Endothelial cell of umbilical vein (primary cell): ENCODE data around the gene NPSR1. TPM values are rescaled to one million over a fixed set of nuclear protein-coding genes. Genes with fewer than 3 reads are reported as not detected.

ENCODE experiments used
- BruUV-seq: library from RNA; stranded (reverse); fragments of 400-500 nt; replicated peaks from 2 replicates; lab custom pipeline; 2021; lab: Mats Ljungman, UMichigan
- CTCF ChIA-PET: fragments of 300-600, 350-600 bp; sonication (Branson Sonifier 250); formaldehyde crosslinking; loops from one replicate; lab custom pipeline; 2021; ENCODE audit warnings: antibody characterized with exemption, inconsistent platforms; lab: Charles Lee
- POLR2A ChIA-PET: fragments of 300-600, 350-600 bp; sonication (Branson Sonifier 250); formaldehyde crosslinking; loops from one replicate; lab custom pipeline; 2021; ENCODE audit warnings: antibody characterized with exemption, inconsistent platforms; lab: Charles Lee
- DNase-seq: peaks from one replicate; pipeline ENCODE4 v3.0.0-alpha.2; 2011; ENCODE audit warnings: low read depth, low spot score
- FAIRE-seq: peaks from 2 replicates; lab custom pipeline; 2011; peaks lifted over from hg19 to GRCh38; lab: Jason Lieb, UNC
- H2AFZ ChIP-seq: 2 replicates; pipeline ENCODE4 v1.6.0; 2012; ENCODE audit warnings: low read depth, low read length, control low read depth, inconsistent platforms
- H3K27ac ChIP-seq: 2 replicates; pipeline ENCODE4 v1.5.1; 2011; ENCODE audit warnings: low read depth, mild to moderate bottlenecking, control low read depth, low read length, moderate library complexity; ENCODE audit not compliant: insufficient read depth
- H3K27me3 ChIP-seq, 2 experiments: 2 replicates each; pipeline versions ENCODE4 v1.6.0 to v1.6.1; 2011; ENCODE audit warnings: low read length in 2 of 2, mixed read lengths in 1 of 2; ENCODE audit not compliant: control insufficient read depth in 2 of 2, insufficient read depth in 2 of 2
- H3K36me3 ChIP-seq, 2 experiments: 2 replicates in 1 of 2; 3 replicates in 1 of 2; pipeline ENCODE4 v1.5.1; 2011; ENCODE audit warnings: low read length in 2 of 2, mild to moderate bottlenecking in 1 of 2, moderate library complexity in 1 of 2; ENCODE audit not compliant: control insufficient read depth in 2 of 2, insufficient read depth in 2 of 2; ENCODE audit errors: extremely low read depth in 1 of 2
- H3K4me1 ChIP-seq: 3 replicates; pipeline ENCODE4 v1.5.1; 2011; ENCODE audit warnings: mild to moderate bottlenecking, low read length; ENCODE audit not compliant: control insufficient read depth, insufficient read depth; ENCODE audit errors: extremely low read depth
- H3K4me2 ChIP-seq: 2 replicates; pipeline ENCODE4 v1.6.1; 2011; ENCODE audit warnings: low read length, control low read depth, mixed read lengths; ENCODE audit not compliant: insufficient read depth
- H3K4me3 ChIP-seq, 3 experiments: fragments of 200-600 bp in 1 of 3; sonication (generic), shearing (Covaris generic) in 1 of 3; replicated peaks in 1 of 3; 2 replicates each; pipeline ENCODE4 v1.5.1; 2011 to 2016; ENCODE audit warnings: control low read depth in 3 of 3, low read length in 3 of 3, mild to moderate bottlenecking in 2 of 3, inconsistent platforms in 1 of 3, low read depth in 1 of 3, moderate library complexity in 1 of 3; ENCODE audit not compliant: insufficient read depth in 1 of 3
- H3K79me2 ChIP-seq: 2 replicates; pipeline ENCODE4 v1.6.0; 2012; ENCODE audit warnings: low read length, inconsistent platforms; ENCODE audit not compliant: control insufficient read depth, insufficient read depth
- H3K9ac ChIP-seq: replicated peaks from 2 replicates; pipeline ENCODE3; 2011; ENCODE audit warnings: low read length, control low read depth; ENCODE audit not compliant: insufficient read depth; ENCODE audit errors: extremely low read depth
- H3K9me1 ChIP-seq: replicated peaks from 3 replicates; pipeline ENCODE4 v1.6.0; 2011; ENCODE audit warnings: mild to moderate bottlenecking, low read length; ENCODE audit not compliant: control insufficient read depth, insufficient read depth; ENCODE audit errors: extremely low read depth
- H3K9me3 ChIP-seq: replicated peaks from 2 replicates; pipeline ENCODE4 v1.5.1; 2012; ENCODE audit warnings: low read length, inconsistent platforms; ENCODE audit not compliant: control insufficient read depth, insufficient read depth
- H4K20me1 ChIP-seq: replicated peaks from 2 replicates; pipeline ENCODE3; 2011; ENCODE audit warnings: mild to moderate bottlenecking, low read length; ENCODE audit not compliant: control insufficient read depth, insufficient read depth; ENCODE audit errors: extremely low read depth
- EZH2 ChIP-seq: IDR thresholded peaks from 2 replicates; pipeline ENCODE4 v1.6.1; 2012; ENCODE audit warnings: borderline replicate concordance, low read depth, mild to moderate bottlenecking, moderate library complexity, low read length, inconsistent platforms; ENCODE audit not compliant: severe bottlenecking
- FOS ChIP-seq: IDR thresholded peaks from 2 replicates; pipeline ENCODE4 v1.6.1; 2011; ENCODE audit warnings: mild to moderate bottlenecking, low read length, moderate library complexity, borderline replicate concordance; ENCODE audit not compliant: insufficient read depth
- GATA2 ChIP-seq: IDR thresholded peaks from 2 replicates; pipeline ENCODE4 v1.7.0; 2011; ENCODE audit warnings: low read depth, mild to moderate bottlenecking, moderate library complexity, mixed read lengths, low read length; ENCODE audit not compliant: insufficient read length, insufficient read depth
- JUN ChIP-seq: IDR thresholded peaks from 2 replicates; pipeline ENCODE4 v1.6.1; 2011; ENCODE audit warnings: borderline replicate concordance, low read depth; ENCODE audit not compliant: insufficient read length, insufficient read depth
- MYC ChIP-seq: IDR thresholded peaks from one replicate; pipeline ENCODE4 v1.6.1; 2011; ENCODE audit warnings: mild to moderate bottlenecking, low read depth, low read length
- POLR2A ChIP-seq: IDR thresholded peaks from 2 replicates; pipeline ENCODE4 v1.6.1; 2012; ENCODE audit warnings: low read depth, mild to moderate bottlenecking, control low read depth, low read length
- POLR2AphosphoS5 ChIP-seq: IDR thresholded peaks from 2 replicates; pipeline ENCODE4 v1.6.1; 2012; ENCODE audit warnings: low read depth, mild to moderate bottlenecking, control low read depth, low read length, moderate library complexity; ENCODE audit not compliant: insufficient read depth
- dilution Hi-C: fragments of 300-500 bp; cut with MboI; formaldehyde crosslinking; loops from one replicate; pipeline ENCODE4 v1.15.0; 2019; ENCODE audit warnings: low sequenced_read_pairs; ENCODE audit not compliant: extremely low pct_ligation_motif_present
- intact Hi-C: fragments of 100-400 bp; cut with micrococcal nuclease; formaldehyde crosslinking; loops from one replicate; pipeline ENCODE4 v1.10.0; 2022
- polyA plus RNA-seq, 4 experiments: library from polyadenylated mRNA; depleted of rRNA in 3 of 4; stranded (reverse) in 3 of 4; unstranded in 1 of 4; fragments of >200 nt; gene quantifications; 2 replicates each; pipeline versions ENCODE4 v1.2.1 to v1.2.3, GENCODE V29; 2011 to 2012; ENCODE audit warnings: missing spikeins in 1 of 4
- total RNA-seq: library from RNA; stranded (reverse); gene quantifications from 2 replicates; pipeline ENCODE4 v1.2.3, GENCODE V29; 2021
- TF ChIP-seq, protein P1 (sequence below), 2 donors: IDR thresholded peaks; 1 replicate in 1 of 2; 2 replicates in 1 of 2; pipeline ENCODE4 v1.5.1; 2011; ENCODE audit warnings: low read length in 2 of 2, mild to moderate bottlenecking in 2 of 2, moderate library complexity in 2 of 2, control low read depth in 1 of 2, inconsistent platforms in 1 of 2, low read depth in 1 of 2; ENCODE audit not compliant: insufficient read depth in 1 of 2; ENCODE audit errors: extremely low read depth in 1 of 2
- TF ChIP-seq, protein P2 (sequence below): IDR thresholded peaks from 2 replicates; pipeline ENCODE4 v1.6.1; 2011; ENCODE audit not compliant: insufficient read depth, insufficient read length

The NPSR1 gene
- total and polyA plus RNA-seq, 2 donors (not counting 3 experiments of a cell fraction or from before 2014, with no cell fraction given) = not detected

DNA sequence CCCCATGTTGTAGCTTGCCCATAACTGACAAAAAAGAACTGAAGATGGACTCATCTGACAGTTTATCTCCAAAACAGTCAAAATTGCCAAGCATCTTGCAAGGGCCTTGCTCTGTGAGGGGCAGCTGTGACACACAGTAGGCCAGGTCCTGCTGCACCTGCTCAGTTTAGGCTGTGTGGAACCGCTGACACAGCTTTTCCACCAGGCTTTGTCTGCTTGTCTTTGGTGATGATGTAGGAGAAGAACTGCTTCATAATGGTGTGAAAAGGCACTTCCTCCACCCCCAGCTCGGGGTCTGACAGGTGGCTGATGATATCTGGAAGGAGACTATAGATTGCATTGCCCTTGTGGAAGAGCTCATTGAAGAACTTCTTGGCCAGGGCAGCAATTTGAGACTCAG, 92.6 kb downstream of the NPSR1 start:
- H3K79me2 ChIP-seq = no peaks in the 10 kb centered on the region
- no TSS peak for BruUV-seq
- H3K9ac ChIP-seq = no peak overlapping the region
- no peak overlapping the region for H3K4me3 ChIP-seq
- no peaks in the 10 kb centered on the region for H4K20me1 ChIP-seq
- H3K27me3 ChIP-seq = no peaks in the 10 kb centered on the region
- H3K4me1 ChIP-seq = peaks cover 16% of the 10 kb centered on the region
- TF ChIP-seq EZH2 (no peak), JUN (no peak), POLR2AphosphoS5 (no peak), MYC (no peak), GATA2 (no peak), FOS (no peak), POLR2A (no peak)
- TF ChIP-seq, protein P1, sequence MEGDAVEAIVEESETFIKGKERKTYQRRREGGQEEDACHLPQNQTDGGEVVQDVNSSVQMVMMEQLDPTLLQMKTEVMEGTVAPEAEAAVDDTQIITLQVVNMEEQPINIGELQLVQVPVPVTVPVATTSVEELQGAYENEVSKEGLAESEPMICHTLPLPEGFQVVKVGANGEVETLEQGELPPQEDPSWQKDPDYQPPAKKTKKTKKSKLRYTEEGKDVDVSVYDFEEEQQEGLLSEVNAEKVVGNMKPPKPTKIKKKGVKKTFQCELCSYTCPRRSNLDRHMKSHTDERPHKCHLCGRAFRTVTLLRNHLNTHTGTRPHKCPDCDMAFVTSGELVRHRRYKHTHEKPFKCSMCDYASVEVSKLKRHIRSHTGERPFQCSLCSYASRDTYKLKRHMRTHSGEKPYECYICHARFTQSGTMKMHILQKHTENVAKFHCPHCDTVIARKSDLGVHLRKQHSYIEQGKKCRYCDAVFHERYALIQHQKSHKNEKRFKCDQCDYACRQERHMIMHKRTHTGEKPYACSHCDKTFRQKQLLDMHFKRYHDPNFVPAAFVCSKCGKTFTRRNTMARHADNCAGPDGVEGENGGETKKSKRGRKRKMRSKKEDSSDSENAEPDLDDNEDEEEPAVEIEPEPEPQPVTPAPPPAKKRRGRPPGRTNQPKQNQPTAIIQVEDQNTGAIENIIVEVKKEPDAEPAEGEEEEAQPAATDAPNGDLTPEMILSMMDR (IDR thresholded peaks at IDR 0.05; ENCODE audit: extremely low read depth in 1 of 2, insufficient read depth in 1 of 2, low read depth in 1 of 2, low read length in 2 of 2) = no peak
- TF ChIP-seq, protein P2, sequence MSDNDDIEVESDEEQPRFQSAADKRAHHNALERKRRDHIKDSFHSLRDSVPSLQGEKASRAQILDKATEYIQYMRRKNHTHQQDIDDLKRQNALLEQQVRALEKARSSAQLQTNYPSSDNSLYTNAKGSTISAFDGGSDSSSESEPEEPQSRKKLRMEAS = no peak
- intact Hi-C loops (no loop called here), dilution Hi-C loops (no loop called here)
- no peaks in the 10 kb centered on the region for H3K9me3 ChIP-seq
- H3K36me3 ChIP-seq = no peaks in the 10 kb centered on the region
- FAIRE-seq (no peak), DNase-seq (no peak)
- no peak overlapping the region for H2AFZ ChIP-seq
- H3K4me2 ChIP-seq = no peak overlapping the region
- H3K27ac ChIP-seq = no peak overlapping the region
- CTCF ChIA-PET = interaction anchor here (1.2 to 1.3 kb wide), 2 partner anchors 9 to 10 kb away, joined by 3 to 4 read pairs; no protein-coding TSS in a partner anchor
- POLR2A ChIA-PET = no interaction called here
- H3K9me1 ChIP-seq = no peaks in the 10 kb centered on the region
